Stimulated activated CD8-positive, alpha-beta memory T cell treated with anti-CD3 and anti-CD28 coated beads, Interleukin-2, amount 100 ng/mL, for 48 hours (primary cell): Measurements from ENCODE around the gene C1orf226.
"Not testable (repeated sequence)": the region's sequence is repeated elsewhere in the genome, so short reads cannot be mapped to it uniquely, and the experiment has no call there.

Source experiments
- DNase-seq, 2 donors: peaks; one replicate each; pipeline ENCODE4 v3.0.0-alpha.2; 2020; ENCODE audit warnings: low read depth in 2 of 2

The C1orf226 gene

GRCh38 chr1:162405800-162406199 lies 24.3 kb downstream of the C1orf226 start:
- DNase-seq: no peak

GRCh38 chr1:162406811-162407210 lies 25.3 kb downstream of the C1orf226 start:
- DNase-seq: no peak

GRCh38 chr1:162407539-162407938 lies 26.0 kb downstream of the C1orf226 start:
- DNase-seq: no peak

DNA sequence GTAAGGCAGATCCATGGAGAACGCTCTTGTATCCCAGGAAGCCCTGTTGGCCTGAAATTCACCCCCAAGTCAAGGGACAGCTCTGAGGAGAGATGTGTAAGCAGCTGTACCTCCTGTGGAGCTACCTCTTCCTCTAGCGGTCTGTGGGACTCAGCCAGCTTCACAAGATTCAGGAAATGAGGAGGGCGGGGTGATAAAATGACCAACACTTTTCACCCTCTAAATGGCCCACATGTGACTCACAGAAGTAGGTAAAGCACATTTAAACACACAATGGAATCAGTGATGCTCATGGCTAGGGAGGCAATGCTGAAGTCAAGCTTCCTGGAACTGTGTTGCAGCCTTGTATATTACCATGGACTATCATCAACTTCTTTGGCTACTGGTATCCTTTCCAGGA lies 30.5 kb downstream of the C1orf226 start, which contains the start of gene SH2D1B:
Gene SH2D1B (minus strand): TSS at position 135 of the 400 bp plus-strand sequence. CDS start 120 bp downstream, at position 15.
- DNase-seq: no peak

- no peak for DNase-seq
These were observed 34.7 kb downstream of the C1orf226 start for GRCh38 chr1:162416215-162416614.

- DNase-seq: no peak
These were observed 35.4 kb downstream of the C1orf226 start for GRCh38 chr1:162416909-162417308.

- no peak for DNase-seq
These were observed 36.1 kb downstream of the C1orf226 start for GRCh38 chr1:162417650-162418049.

- DNase-seq: not testable (repeated sequence)
These were observed 37.1 kb downstream of the C1orf226 start for GRCh38 chr1:162418584-162418983.

GRCh38 chr1:162419450-162419931 lies 38.0 kb downstream of the C1orf226 start:
- DNase-seq: not testable (repeated sequence)

GRCh38 chr1:162420120-162420519 lies 38.6 kb downstream of the C1orf226 start:
- no peak for DNase-seq

DNA sequence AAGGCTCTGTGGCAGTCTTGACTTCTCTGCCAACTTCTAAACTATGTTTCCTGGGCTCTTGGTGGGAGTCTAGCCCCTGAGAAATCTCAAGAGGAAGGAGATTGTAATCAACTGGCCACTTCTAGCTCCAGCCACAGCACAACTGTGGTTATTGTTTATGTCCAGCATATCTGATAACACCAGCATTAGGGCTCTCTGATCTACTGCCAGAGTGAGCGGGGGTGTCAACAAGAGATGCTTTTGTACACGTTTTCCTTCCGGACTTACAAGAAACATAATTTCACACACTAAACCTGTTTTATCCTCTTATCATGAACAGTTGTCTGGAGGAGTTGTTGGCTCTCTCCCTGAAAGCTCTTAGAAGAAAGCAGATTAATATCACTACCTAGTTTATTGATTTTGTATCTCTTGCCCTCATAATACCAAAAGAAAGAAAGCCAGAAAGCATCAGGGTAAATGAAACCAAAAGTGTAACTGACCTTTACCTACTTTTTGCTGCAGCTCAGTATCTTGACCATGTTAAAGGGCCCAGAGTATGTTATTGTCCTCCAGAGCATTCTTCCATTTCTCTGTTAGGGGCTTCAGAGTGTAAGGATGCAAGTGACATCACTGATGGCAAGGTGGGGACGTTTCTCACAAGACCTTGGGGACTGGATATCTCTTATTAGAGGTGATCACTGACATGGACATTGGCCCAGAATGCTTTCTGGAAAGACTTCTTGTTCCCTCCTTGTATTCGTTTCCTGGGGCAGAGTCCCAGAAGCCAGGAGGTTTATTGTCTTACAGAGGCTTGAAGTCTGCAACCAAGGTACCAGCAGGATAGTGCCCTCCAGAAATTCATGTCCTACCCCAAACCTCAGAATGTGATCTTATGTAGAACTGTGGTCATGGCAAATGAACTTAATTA lies 40.0 kb downstream of the C1orf226 start:
- DNase-seq: no peak

GRCh38 chr1:162422662-162423375 lies 41.3 kb downstream of the C1orf226 start:
- DNase-seq: no peak

DNA sequence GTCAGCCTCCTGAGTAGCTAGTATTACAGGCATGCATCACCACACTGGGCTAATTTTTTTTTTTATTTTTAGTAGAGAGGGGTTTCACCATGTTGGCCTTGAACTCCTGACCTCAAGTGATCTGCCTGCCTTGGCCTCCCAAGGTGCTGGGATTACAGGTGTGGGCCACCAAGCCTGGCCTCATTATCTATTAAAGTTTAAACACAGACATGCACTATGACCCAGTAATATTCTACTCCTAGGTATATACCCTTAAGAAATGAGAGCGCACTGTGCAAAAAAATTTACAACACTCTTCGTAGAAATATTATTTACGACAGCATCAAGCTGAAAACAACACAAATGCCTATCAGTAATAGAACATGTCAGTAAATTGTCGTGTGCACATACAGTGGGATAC lies 49.1 kb downstream of the C1orf226 start:
- DNase-seq: no peak

GRCh38 chr1:162432977-162433713 lies 51.6 kb downstream of the C1orf226 start:
- DNase-seq: not testable (repeated sequence)
